ENCODE measurements around the gene SORBS2. TPM values are rescaled to one million over a fixed set of nuclear protein-coding genes. Genes with fewer than 3 reads are reported as not detected.

SORBS2 gene
- total and polyA plus RNA-seq, 2 of the 4 experiments (the other 2 are of a cell fraction), result 0.18 TPM; not detected in 1

GRCh38 chr4:185683896-185684295, 128.1 kb downstream of the SORBS2 start:
- no peak overlapping the region for H2BK120ac ChIP-seq (ENCODE audit: low read depth, low read length)
- CTCF ChIA-PET, result no interaction called here
- H4K20me1 ChIP-seq (ENCODE audit: insufficient read depth, low read length), result no peaks in the 10 kb centered on the region
- no peaks in the 10 kb centered on the region for H3K36me3 ChIP-seq (ENCODE audit: control insufficient read depth, insufficient read depth, low read length)
- in situ Hi-C loops (cut with MboI; ENCODE audit: low sequenced_read_pairs) (no loop called here), intact Hi-C loops (cut with micrococcal nuclease) (no loop called here), dilution Hi-C loops (cut with HindIII; ENCODE audit: low sequenced_read_pairs, unreplicated experiment) (no loop called here)
- no peak overlapping the region for H3K23ac ChIP-seq (ENCODE audit: low read depth, low read length)
- POLR2A ChIA-PET (ENCODE audit: unreplicated experiment), result no interaction called here
- TF ChIP-seq POLR2A (IDR thresholded peaks at IDR 0.05; ENCODE audit: low read depth, low read length), result no peak
- no peak for TF ChIP-seq MAFK (IDR thresholded peaks at IDR 0.05; ENCODE audit: low read depth, low read length)
- TF ChIP-seq RFX5 (IDR thresholded peaks at IDR 0.05; ENCODE audit: low read depth, low read length), result no peak
- TF ChIP-seq NFE2L2 (IDR thresholded peaks at IDR 0.05; ENCODE audit: low read depth, low read length), result no peak
- no peak for TF ChIP-seq FOS (IDR thresholded peaks at IDR 0.05; ENCODE audit: low read depth, low read length)
- TF ChIP-seq BHLHE40 (IDR thresholded peaks at IDR 0.05; ENCODE audit: low read depth, low read length), result no peak
- TF ChIP-seq CTCF (conservative IDR thresholded peaks at IDR 0.05; ENCODE audit: low read depth, low read length), result no peak
- TF ChIP-seq RCOR1 (IDR thresholded peaks at IDR 0.05; ENCODE audit: insufficient replicate concordance, low read length), result no peak
- TF ChIP-seq CHD1 (IDR thresholded peaks at IDR 0.05; ENCODE audit: low read depth, low read length), result no peak
- no peak for TF ChIP-seq RAD21 (IDR thresholded peaks at IDR 0.05; ENCODE audit: low read length)
- TF ChIP-seq MAZ (IDR thresholded peaks at IDR 0.05; ENCODE audit: borderline replicate concordance, low read depth, low read length), result no peak
- no peak for TF ChIP-seq MXI1 (IDR thresholded peaks at IDR 0.05; ENCODE audit: borderline replicate concordance, low read depth, low read length)
- no peak overlapping the region for H2BK20ac ChIP-seq (ENCODE audit: low read depth, low read length)
- H3K4me1 ChIP-seq (ENCODE audit: control insufficient read depth, insufficient read depth, low read length), result no peaks in the 10 kb centered on the region
- H3K79me1 ChIP-seq (ENCODE audit: low read depth in 1 of 2, low read length in 2 of 2), result no peaks in the 10 kb centered on the region
- H2AFZ ChIP-seq (replicated peaks; ENCODE audit: low read length, poor library complexity), result no peak overlapping the region
- WGBS, 2 experiments (ENCODE audit: extremely low coverage in 2 of 2, insufficient read length in 1 of 2), result 60% methylated on average over 1 of the region's 2 CpGs; no CpG with 5 or more reads in 1 of the 2 experiments
- BruUV-seq (replicated peaks), result no TSS peak
- no peak overlapping the region for H3K4ac ChIP-seq (ENCODE audit: low read depth, low read length)
- H3K9me1 ChIP-seq (ENCODE audit: insufficient read depth, low read length), result no peaks in the 10 kb centered on the region
- no peak overlapping the region for H2BK5ac ChIP-seq (ENCODE audit: low read depth, low read length, poor library complexity, severe bottlenecking)
- H4K5ac ChIP-seq (ENCODE audit: low read depth, low read length), result no peak overlapping the region
- peaks cover 5% of the 10 kb centered on the region; the same call in 1 of the 2 replicates for H3K27me3 ChIP-seq (ENCODE audit: control insufficient read depth, insufficient read depth, low read length)
- DNase-seq (no peak), ATAC-seq (ENCODE audit: low read depth) (no peak)
- H3K27ac ChIP-seq (ENCODE audit: insufficient read depth, low read length), result no peak overlapping the region
- H3K4me2 ChIP-seq (ENCODE audit: low read depth, low read length), result no peak overlapping the region
- no peak overlapping the region for H4K91ac ChIP-seq (ENCODE audit: insufficient read depth, low read depth, low read length)
- no peak overlapping the region for H3K56ac ChIP-seq (ENCODE audit: extremely low read depth, insufficient read depth, low read length)
- H3K4me3 ChIP-seq (ENCODE audit: insufficient read depth, low read depth, low read length), result no peak overlapping the region
- no peak overlapping the region for H3K18ac ChIP-seq (ENCODE audit: low read depth, low read length)
- no peak overlapping the region for H2BK15ac ChIP-seq (ENCODE audit: low read depth, low read length)
- no peak overlapping the region for H4K8ac ChIP-seq (ENCODE audit: low read depth in 2 of 2, low read length in 2 of 2)
- no peak overlapping the region for H3K14ac ChIP-seq (replicated peaks; ENCODE audit: low read depth, low read length)
- no peaks in the 10 kb centered on the region for H3K9me3 ChIP-seq (ENCODE audit: control insufficient read depth, insufficient read depth, low read length)
- no peak overlapping the region for H3K9ac ChIP-seq (ENCODE audit: low read depth, low read length)
- no peak overlapping the region for H2AK9ac ChIP-seq (replicated peaks; ENCODE audit: low read depth, low read length, poor library complexity)
- no peak overlapping the region for H2AK5ac ChIP-seq (ENCODE audit: low read depth, low read length)

All from IMR-90 (cell line).